Liver (tissue), 9 donors: Measurements from ENCODE around the gene NLGN3. TPM values are rescaled to one million over a fixed set of nuclear protein-coding genes. Genes with fewer than 3 reads are reported as not detected.

Experiments
- DNase-seq: peaks from one replicate; pipeline ENCODE4 v3.0.0-alpha.2; 2017; ENCODE audit warnings: low spot score
- H3K27ac ChIP-seq, 2 donors: one replicate each; pipeline ENCODE4 v1.7.0; 2013; ENCODE audit warnings: inconsistent platforms in 2 of 2, low read length in 2 of 2, control low read depth in 1 of 2, low read depth in 1 of 2, mild to moderate bottlenecking in 1 of 2
- H3K27me3 ChIP-seq, 4 donors: one replicate each; pipeline versions ENCODE4 v1.6.1 to v1.7.0; 2013; ENCODE audit warnings: low read length in 3 of 4, inconsistent platforms in 1 of 4, mild to moderate bottlenecking in 1 of 4, moderate library complexity in 1 of 4; ENCODE audit not compliant: control insufficient read depth in 4 of 4, insufficient read depth in 4 of 4
- H3K36me3 ChIP-seq, 4 donors: one replicate each; pipeline versions ENCODE4 v1.6.1 to v1.7.0; 2013; ENCODE audit warnings: low read length in 3 of 4, mild to moderate bottlenecking in 3 of 4, low read depth in 1 of 4, moderate library complexity in 1 of 4; ENCODE audit not compliant: control insufficient read depth in 4 of 4, insufficient read depth in 3 of 4
- H3K4me1 ChIP-seq, 4 donors: one replicate each; pipeline versions ENCODE4 v1.6.1 to v1.7.0; 2013; ENCODE audit warnings: low read length in 3 of 4, mild to moderate bottlenecking in 3 of 4, moderate library complexity in 1 of 4; ENCODE audit not compliant: control insufficient read depth in 4 of 4, insufficient read depth in 4 of 4
- H3K4me3 ChIP-seq, 3 donors: one replicate each; pipeline versions ENCODE4 v1.6.1 to v1.7.0; 2013; ENCODE audit warnings: low read length in 3 of 3, control low read depth in 1 of 3, low read depth in 1 of 3, mild to moderate bottlenecking in 1 of 3
- H3K9ac ChIP-seq, 2 donors: one replicate each; pipeline ENCODE4 v1.7.0; 2013; ENCODE audit warnings: low read length in 2 of 2, mild to moderate bottlenecking in 2 of 2, moderate library complexity in 2 of 2, control low read depth in 1 of 2, low read depth in 1 of 2
- H3K9me3 ChIP-seq, 4 donors: one replicate each; pipeline versions ENCODE4 v1.6.1 to v1.7.0; 2013; ENCODE audit warnings: low read length in 3 of 4; ENCODE audit not compliant: control insufficient read depth in 4 of 4
- ATF3 ChIP-seq: IDR thresholded peaks from 2 replicates; pipeline ENCODE4 v1.6.1; 2016; ENCODE audit warnings: antibody characterized with exemption
- CTCF ChIP-seq: fragments of 150-350 bp; IDR thresholded peaks from 2 replicates; pipeline ENCODE4 v1.5.1; 2017; ENCODE audit warnings: improper control_type of control experiment, low read depth, low read length; ENCODE audit not compliant: missing input control
- EGR1 ChIP-seq, 2 donors: IDR thresholded peaks; 2 replicates each; pipeline ENCODE4 v1.6.1; 2016 to 2018; ENCODE audit warnings: antibody characterized with exemption in 2 of 2, low read depth in 2 of 2
- HNF4A ChIP-seq, 2 donors: conservative IDR thresholded peaks; 2 replicates each; pipeline ENCODE4 v1.6.1; 2016; ENCODE audit warnings: antibody characterized with exemption in 2 of 2, mild to moderate bottlenecking in 2 of 2
- HNF4G ChIP-seq: IDR thresholded peaks from 2 replicates; pipeline ENCODE4 v1.6.1; 2016; ENCODE audit warnings: antibody characterized with exemption
- JUND ChIP-seq, 2 donors: IDR thresholded peaks; 2 replicates each; pipeline ENCODE4 v1.6.1; 2016; ENCODE audit warnings: antibody characterized with exemption in 2 of 2
- RAD21 ChIP-seq, 2 donors: IDR thresholded peaks; 2 replicates each; pipeline ENCODE4 v1.6.1; 2016; ENCODE audit warnings: antibody characterized with exemption in 2 of 2, mild to moderate bottlenecking in 2 of 2
- REST ChIP-seq: IDR thresholded peaks from 2 replicates; pipeline ENCODE4 v1.6.1; 2016; ENCODE audit warnings: antibody characterized with exemption, mild to moderate bottlenecking
- RXRA ChIP-seq, 2 donors: IDR thresholded peaks; 2 replicates each; pipeline ENCODE4 v1.6.1; 2017 to 2018; ENCODE audit warnings: antibody characterized with exemption in 2 of 2, mild to moderate bottlenecking in 1 of 2
- SP1 ChIP-seq: IDR thresholded peaks from 2 replicates; pipeline ENCODE4 v1.6.1; 2018; ENCODE audit warnings: antibody characterized with exemption, mild to moderate bottlenecking
- TAF1 ChIP-seq: conservative IDR thresholded peaks from 2 replicates; pipeline ENCODE4 v1.6.1; 2016; ENCODE audit warnings: antibody characterized with exemption, mild to moderate bottlenecking
- YY1 ChIP-seq: IDR thresholded peaks from 2 replicates; pipeline ENCODE4 v1.6.1; 2016; ENCODE audit warnings: antibody characterized with exemption, mild to moderate bottlenecking
- ZBTB33 ChIP-seq: IDR thresholded peaks from 2 replicates; pipeline ENCODE4 v1.6.1; 2016; ENCODE audit warnings: antibody characterized with exemption
- WGBS: extraction: QIAGEN DNeasy Blood & Tissue Kit; methylation state at CpG from one replicate; pipeline ENCODE4 v1.1.7; 2013; 5-methylcytosine and 5-hydroxymethylcytosine counted together
- polyA plus RNA-seq, 2 donors: library from polyadenylated mRNA; stranded (reverse) in 1 of 2; unstranded in 1 of 2; fragments of 200-250 nt in 1 of 2; fragments of >200 nt in 1 of 2; fragmentation: Nextera tagmentation in 1 of 2; extraction: Ambion mirVana in 1 of 2; gene quantifications; one replicate each; pipeline versions ENCODE4 v1.2.1 to v1.2.3, GENCODE V29; 2013 to 2015
- total RNA-seq, 2 donors: library from RNA; depleted of rRNA; stranded (reverse); fragments of >200 nt; gene quantifications; one replicate each; pipeline ENCODE4 v1.2.3, GENCODE V29; 2014
- donor health status: healthy.
- donor health status: healthy.
- donor health status: healthy.
- donor health status: healthy.
- donor health status: healthy.

NLGN3 gene
- total and polyA plus RNA-seq, 4 donors: 0.11 to 0.23 (median 0.15) TPM

GRCh38 chrX:71154196-71154595 is 9.6 kb downstream of the NLGN3 start:
- no peak overlapping the region for H3K4me3 ChIP-seq
- H3K9ac ChIP-seq: no peak overlapping the region
- H3K36me3 ChIP-seq: no peaks in the 10 kb centered on the region
- H3K27me3 ChIP-seq: no peaks in the 10 kb centered on the region
- WGBS: 96% methylated on average over 7 of the region's 7 CpGs
- H3K27ac ChIP-seq: no peak overlapping the region
- H3K4me1 ChIP-seq: no peaks in the 10 kb centered on the region
- H3K9me3 ChIP-seq: no peaks in the 10 kb centered on the region
- DNase-seq: no peak
- TF ChIP-seq RXRA (IDR thresholded peaks at IDR 0.05) (no peak), EGR1 (IDR thresholded peaks at IDR 0.05; ENCODE audit: low read depth in 2 of 2) (no peak), SP1 (no peak), ATF3 (no peak), YY1 (no peak)

GRCh38 chrX:71154641-71155040 is 10.0 kb downstream of the NLGN3 start:
- Histone ChIP-seq H3K4me3 (no peak overlapping the region), H3K4me1 (no peaks in the 10 kb centered on the region), H3K9me3 (no peaks in the 10 kb centered on the region), H3K27me3 (no peaks in the 10 kb centered on the region), H3K36me3 (no peaks in the 10 kb centered on the region), H3K27ac (no peak overlapping the region), H3K9ac (no peak overlapping the region)
- TF ChIP-seq HNF4A (conservative IDR thresholded peaks at IDR 0.05) (no peak), TAF1 (no peak), RXRA (IDR thresholded peaks at IDR 0.05) (no peak), ATF3 (no peak), ZBTB33 (no peak), HNF4G (no peak), CTCF (no peak), SP1 (no peak), REST (no peak), RAD21 (IDR thresholded peaks at IDR 0.05) (no peak), JUND (IDR thresholded peaks at IDR 0.05) (no peak)
- DNase-seq: no peak
- 84% methylated on average over 3 of the region's 3 CpGs for WGBS
